Thymus (tissue), 11 donors: ENCODE results near the gene GUCY1A1. TPM values are rescaled to one million over a fixed set of nuclear protein-coding genes. Genes with fewer than 3 reads are reported as not detected.

Experiments
- DNase-seq, 9 donors: peaks; one replicate each; pipeline ENCODE4 v3.0.0-alpha.2; 2013; ENCODE audit warnings: low spot score in 9 of 9, low read depth in 6 of 9, missing footprints in 1 of 9
- H3K27ac ChIP-seq, 2 donors: one replicate each; pipeline ENCODE4 v1.5.1; 2013; ENCODE audit warnings: control low read depth in 1 of 2, low read depth in 1 of 2, low read length in 1 of 2, mild to moderate bottlenecking in 1 of 2, moderate library complexity in 1 of 2
- H3K27me3 ChIP-seq, 2 donors: one replicate each; pipeline ENCODE4 v1.5.1; 2013; ENCODE audit warnings: low read length in 1 of 2; ENCODE audit not compliant: control insufficient read depth in 2 of 2, insufficient read depth in 1 of 2
- H3K36me3 ChIP-seq, 2 donors: one replicate each; pipeline ENCODE4 v1.5.1; 2013; ENCODE audit warnings: low read length in 1 of 2, mild to moderate bottlenecking in 1 of 2, moderate library complexity in 1 of 2; ENCODE audit not compliant: control insufficient read depth in 2 of 2, insufficient read depth in 2 of 2
- H3K4me1 ChIP-seq, 2 donors: one replicate each; pipeline ENCODE4 v1.5.1; 2013; ENCODE audit warnings: low read length in 2 of 2; ENCODE audit not compliant: control insufficient read depth in 2 of 2, insufficient read depth in 2 of 2
- H3K4me3 ChIP-seq, 2 donors: one replicate each; pipeline ENCODE4 v1.5.1; 2013; ENCODE audit warnings: low read length in 2 of 2, control low read depth in 1 of 2, mild to moderate bottlenecking in 1 of 2
- H3K9me3 ChIP-seq, 2 donors: one replicate each; pipeline ENCODE4 v1.5.1; 2013; ENCODE audit warnings: low read length in 1 of 2, mild to moderate bottlenecking in 1 of 2; ENCODE audit not compliant: control insufficient read depth in 2 of 2, insufficient read depth in 1 of 2
- whole genome bisulfite sequencing: extraction: QIAGEN DNeasy Blood & Tissue Kit; methylation state at CpG from one replicate; pipeline ENCODE4 v1.1.7; 2013; 5-methylcytosine and 5-hydroxymethylcytosine counted together
- polyA plus RNA-seq: library from polyadenylated mRNA; stranded (reverse); fragments of 200-250 nt; gene quantifications from one replicate; pipeline ENCODE4 v1.2.3, GENCODE V29; 2013
- total RNA-seq: library from RNA; stranded (reverse); fragments of 120-200 nt; gene quantifications from one replicate; pipeline ENCODE4 v1.2.4, GENCODE V29; 2013
- donor health status: healthy.

The GUCY1A1 gene
- total and polyA plus RNA-seq, 2 donors: 2.9 to 16.6 TPM

GRCh38 chr4:155694100-155694785 lies 27.6 kb downstream of the GUCY1A1 start:
- H3K9me3 ChIP-seq: no peaks in the 10 kb centered on the region
- DNase-seq: no peak
- H3K27me3 ChIP-seq: no peaks in the 10 kb centered on the region
- 87% methylated on average over 2 of the region's 2 CpGs for whole genome bisulfite sequencing
- no peaks in the 10 kb centered on the region for H3K4me1 ChIP-seq
- no peak overlapping the region for H3K27ac ChIP-seq
- no peak overlapping the region for H3K4me3 ChIP-seq
- peaks cover 0 to 3% of the 10 kb centered on the region in 2 donors for H3K36me3 ChIP-seq

GRCh38 chr4:155696226-155696625 lies 29.6 kb downstream of the GUCY1A1 start:
- WGBS: 67% methylated on average over 1 of the region's 1 CpG
- no peaks in the 10 kb centered on the region for H3K9me3 ChIP-seq
- H3K27me3 ChIP-seq: no peaks in the 10 kb centered on the region
- no peak for DNase-seq
- H3K4me3 ChIP-seq: no peak overlapping the region
- H3K4me1 ChIP-seq: no peaks in the 10 kb centered on the region
- no peak overlapping the region for H3K27ac ChIP-seq
- H3K36me3 ChIP-seq: peaks cover 0 to 3% of the 10 kb centered on the region in 2 donors

GRCh38 chr4:155696726-155697125 lies 30.1 kb downstream of the GUCY1A1 start:
- Histone ChIP-seq H3K27me3 (no peaks in the 10 kb centered on the region), H3K9me3 (no peaks in the 10 kb centered on the region), H3K4me1 (no peaks in the 10 kb centered on the region), H3K27ac (no peak overlapping the region), H3K36me3 (peaks cover 0 to 3% of the 10 kb centered on the region in 2 donors), H3K4me3 (no peak overlapping the region)
- 91% methylated on average over 6 of the region's 6 CpGs for WGBS
- no peak for DNase-seq

- DNase-seq: no peak
- no peak overlapping the region for H3K4me3 ChIP-seq
- WGBS: 98% methylated on average over 2 of the region's 2 CpGs
- no peaks in the 10 kb centered on the region for H3K27me3 ChIP-seq
- H3K36me3 ChIP-seq: peaks cover 3% of the 10 kb centered on the region in 2 donors
- no peaks in the 10 kb centered on the region for H3K9me3 ChIP-seq
- no peak overlapping the region for H3K27ac ChIP-seq
- H3K4me1 ChIP-seq: no peaks in the 10 kb centered on the region
Measured at GRCh38 chr4:155701827-155702226, 35.2 kb downstream of the GUCY1A1 start.

- Histone ChIP-seq H3K4me3 (no peak overlapping the region), H3K9me3 (no peaks in the 10 kb centered on the region), H3K27ac (no peak overlapping the region), H3K27me3 (no peaks in the 10 kb centered on the region), H3K36me3 (peaks cover 0 to 3% of the 10 kb centered on the region in 2 donors), H3K4me1 (no peaks in the 10 kb centered on the region)
- 97% methylated on average over 5 of the region's 5 CpGs for WGBS
- DNase-seq: no peak
Measured at GRCh38 chr4:155703486-155704247, 37.0 kb downstream of the GUCY1A1 start.

GRCh38 chr4:155704841-155705404 lies 38.3 kb downstream of the GUCY1A1 start:
- DNase-seq: no peak
- Histone ChIP-seq H3K27me3 (no peaks in the 10 kb centered on the region), H3K4me1 (no peaks in the 10 kb centered on the region), H3K4me3 (no peak overlapping the region), H3K36me3 (peaks cover 0 to 3% of the 10 kb centered on the region in 2 donors), H3K9me3 (no peaks in the 10 kb centered on the region), H3K27ac (no peak overlapping the region)
- WGBS: 92% methylated on average over 12 of the region's 12 CpGs

GRCh38 chr4:155705664-155706063 lies 39.0 kb downstream of the GUCY1A1 start:
- H3K4me3 ChIP-seq: no peak overlapping the region
- WGBS: 95% methylated on average over 2 of the region's 2 CpGs
- DNase-seq: no peak
- no peaks in the 10 kb centered on the region for H3K4me1 ChIP-seq
- H3K9me3 ChIP-seq: no peaks in the 10 kb centered on the region
- no peak overlapping the region for H3K27ac ChIP-seq
- H3K27me3 ChIP-seq: no peaks in the 10 kb centered on the region
- H3K36me3 ChIP-seq: peaks cover 0 to 3% of the 10 kb centered on the region in 2 donors

- Histone ChIP-seq H3K27me3 (no peaks in the 10 kb centered on the region), H3K4me1 (no peaks in the 10 kb centered on the region), H3K36me3 (peaks cover 0 to 3% of the 10 kb centered on the region in 2 donors), H3K27ac (no peak overlapping the region), H3K9me3 (no peaks in the 10 kb centered on the region), H3K4me3 (no peak overlapping the region)
- no peak for DNase-seq
- WGBS: 49% methylated on average over 2 of the region's 2 CpGs
Measured at GRCh38 chr4:155706147-155706546, 39.5 kb downstream of the GUCY1A1 start.

- DNase-seq: no peak
- H3K4me3 ChIP-seq: no peak overlapping the region
- no peak overlapping the region for H3K27ac ChIP-seq
- no peaks in the 10 kb centered on the region for H3K27me3 ChIP-seq
- whole genome bisulfite sequencing: 98% methylated on average over 5 of the region's 5 CpGs
- H3K36me3 ChIP-seq: peaks cover 0 to 3% of the 10 kb centered on the region in 2 donors
- H3K4me1 ChIP-seq: no peaks in the 10 kb centered on the region
- no peaks in the 10 kb centered on the region for H3K9me3 ChIP-seq
Measured at GRCh38 chr4:155707251-155707650, 40.6 kb downstream of the GUCY1A1 start.
